HG03520 (cell line): ENCODE results near the gene LSAMP.

Experiments
- ATAC-seq: cut with Tn5 transposase; IDR thresholded peaks from one replicate; pipeline ENCODE4 v1.9.1; 2021; ENCODE audit warnings: mild to moderate bottlenecking, moderate library complexity; ENCODE audit not compliant: unreplicated experiment

LSAMP gene

GRCh38 chr3:115982629-115983028, 462.7 kb downstream of the LSAMP start:
- peak; percentile 51 for ATAC-seq

DNA sequence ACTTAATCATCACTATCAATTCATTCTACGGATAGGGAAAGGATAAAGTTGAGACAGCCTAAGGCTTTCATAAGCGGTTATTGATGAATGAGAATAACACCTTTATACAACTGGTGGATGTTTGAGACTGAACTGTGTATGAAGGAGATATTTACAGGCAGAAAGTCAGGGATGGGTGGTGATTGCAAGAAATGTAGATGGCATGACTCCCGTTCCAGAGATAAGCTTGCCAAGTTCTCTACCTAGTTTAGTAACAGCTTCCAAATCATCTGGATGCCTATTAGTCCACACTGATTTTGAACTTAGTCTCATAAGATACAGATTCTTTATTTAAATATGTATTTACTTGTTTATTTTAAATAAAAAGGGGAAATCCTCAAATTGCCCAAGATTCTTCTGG, 463.2 kb downstream of the LSAMP start:
- no peak for ATAC-seq

- ATAC-seq, result peak; percentile 42
Observed at GRCh38 chr3:115980709-115981108, 464.6 kb downstream of the LSAMP start.

GRCh38 chr3:115977866-115978265, 467.4 kb downstream of the LSAMP start:
- no peak for ATAC-seq

- ATAC-seq, result no peak
Observed at GRCh38 chr3:115975796-115976195, 469.5 kb downstream of the LSAMP start.

DNA sequence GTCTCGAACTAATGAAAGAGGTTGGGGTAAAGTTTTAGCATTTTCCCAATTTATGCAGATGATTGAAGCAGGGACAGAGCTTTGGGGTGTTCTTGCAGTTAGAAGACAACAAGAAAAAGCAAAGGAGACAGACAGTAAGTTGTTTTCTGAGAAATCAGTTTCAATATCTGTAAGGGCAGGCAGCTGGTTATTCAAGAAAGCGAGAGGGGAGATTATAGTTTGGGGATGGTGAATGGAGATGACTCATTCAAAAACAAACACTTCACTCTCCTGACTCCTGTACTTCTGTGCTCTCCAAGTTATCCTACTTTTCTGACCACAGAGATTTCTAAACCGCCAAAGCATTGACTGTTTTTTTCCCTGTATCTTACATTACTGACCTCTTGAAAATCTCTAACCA, 469.9 kb downstream of the LSAMP start:
- no peak for ATAC-seq

DNA sequence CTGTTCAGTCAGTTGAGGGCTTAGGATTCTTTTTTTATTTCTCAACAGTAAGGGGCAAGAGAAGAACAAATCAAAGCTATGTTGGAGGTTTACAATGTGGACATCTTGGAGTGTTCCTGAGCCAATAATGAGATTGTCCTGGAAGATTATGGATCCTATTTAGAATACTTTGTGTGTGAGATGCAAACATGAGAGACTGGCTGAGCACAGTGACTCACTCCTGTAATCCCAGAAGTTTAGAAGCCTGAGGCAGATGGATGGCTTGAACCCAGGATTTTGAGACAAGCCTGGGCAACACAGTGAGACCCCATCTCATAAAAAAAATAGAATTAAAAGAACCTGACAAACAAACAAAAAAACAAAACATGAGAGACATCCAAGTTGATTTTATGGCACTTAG, 470.3 kb downstream of the LSAMP start:
- no peak for ATAC-seq

- ATAC-seq, result no peak
Observed at GRCh38 chr3:115968871-115969270, 476.4 kb downstream of the LSAMP start.

DNA sequence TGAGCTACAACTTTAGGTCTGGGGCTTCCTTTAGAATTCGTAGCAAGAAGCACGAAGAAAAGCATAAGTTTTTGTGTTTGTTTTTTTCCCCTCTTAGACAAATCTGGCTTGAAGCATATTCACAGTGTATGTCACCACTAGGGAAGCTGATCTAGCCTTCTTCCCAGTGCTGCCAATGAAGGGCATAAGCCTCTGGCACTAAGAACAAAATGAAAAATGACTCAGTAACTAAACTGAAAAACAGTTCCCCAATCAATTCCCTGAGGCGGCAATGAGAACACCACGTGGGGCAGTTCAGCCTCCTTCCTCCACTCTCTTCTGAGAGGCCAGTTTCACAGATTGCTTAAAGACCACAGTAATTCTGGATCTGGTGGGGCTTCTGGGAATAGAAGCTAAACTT, 483.9 kb downstream of the LSAMP start:
- ATAC-seq, result no peak

DNA sequence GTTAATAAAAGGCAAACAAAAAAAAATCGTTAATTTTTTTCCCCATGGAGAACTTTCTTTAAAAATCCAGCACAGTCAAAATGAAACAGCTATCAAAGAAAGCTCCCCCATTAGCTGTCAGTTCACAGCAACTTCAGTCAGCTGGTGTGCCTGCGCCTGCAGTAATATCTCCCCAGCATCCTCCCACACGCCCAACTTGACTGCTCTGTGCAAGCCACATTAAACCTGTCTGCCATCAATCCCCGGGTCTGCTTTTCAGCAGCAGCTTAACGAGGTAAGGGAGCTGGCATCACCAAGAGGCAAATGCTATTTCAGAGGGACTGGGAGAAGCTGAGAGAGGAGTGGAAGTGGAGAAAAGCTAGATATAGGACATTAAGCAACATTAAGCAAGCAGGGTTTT, 484.5 kb downstream of the LSAMP start:
- ATAC-seq, result peak; percentile 90

GRCh38 chr3:115958526-115958925, 486.8 kb downstream of the LSAMP start:
- ATAC-seq, result no peak

GRCh38 chr3:115947325-115947724, 498.0 kb downstream of the LSAMP start:
- no peak for ATAC-seq

GRCh38 chr3:115943579-115943978, 501.7 kb downstream of the LSAMP start:
- ATAC-seq, result peak; percentile 76

GRCh38 chr3:115937054-115937453, 508.2 kb downstream of the LSAMP start:
- ATAC-seq, result no peak

- ATAC-seq, result peak; percentile 54
Observed at GRCh38 chr3:115932807-115933206, 512.5 kb downstream of the LSAMP start.

DNA sequence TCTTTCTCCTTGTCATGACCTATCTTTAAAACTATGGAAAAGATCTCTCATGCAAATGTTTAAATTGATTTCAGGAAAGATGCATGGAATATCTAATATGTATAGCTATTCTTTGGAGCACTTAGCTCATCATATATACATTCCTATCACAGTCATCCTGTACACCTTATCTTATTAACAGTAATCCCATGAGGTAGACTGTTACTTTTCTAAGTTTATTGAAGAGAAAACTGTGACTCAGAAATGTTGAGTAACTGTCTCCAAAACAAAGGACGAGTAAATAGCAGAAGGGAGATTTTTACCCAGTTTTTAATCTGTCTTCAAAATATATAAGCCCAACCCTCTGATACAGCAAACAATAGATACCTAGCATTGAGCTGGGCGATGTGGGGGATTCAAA, 513.7 kb downstream of the LSAMP start:
- no peak for ATAC-seq

- ATAC-seq, result no peak
Observed at GRCh38 chr3:115930922-115931321, 514.4 kb downstream of the LSAMP start.

DNA sequence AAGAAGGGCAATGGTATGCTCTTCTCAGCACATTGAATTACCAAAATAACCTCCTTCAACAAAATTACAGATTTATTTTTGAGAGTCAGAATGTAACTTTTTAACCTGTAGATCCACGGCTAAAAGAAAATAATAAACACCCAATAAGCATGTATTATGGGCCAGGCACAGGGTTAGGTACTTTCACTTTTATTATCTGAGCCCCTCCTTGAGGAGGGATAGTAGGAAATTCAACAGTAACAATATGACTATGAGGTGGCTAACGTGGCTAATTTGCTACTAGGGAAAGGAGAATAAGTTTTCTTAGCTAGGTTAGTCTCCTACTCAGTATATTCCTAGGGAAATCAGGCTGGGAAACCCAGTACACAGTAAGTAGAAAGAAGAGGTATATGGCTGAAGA, 515.1 kb downstream of the LSAMP start:
- peak; percentile 33 for ATAC-seq

DNA sequence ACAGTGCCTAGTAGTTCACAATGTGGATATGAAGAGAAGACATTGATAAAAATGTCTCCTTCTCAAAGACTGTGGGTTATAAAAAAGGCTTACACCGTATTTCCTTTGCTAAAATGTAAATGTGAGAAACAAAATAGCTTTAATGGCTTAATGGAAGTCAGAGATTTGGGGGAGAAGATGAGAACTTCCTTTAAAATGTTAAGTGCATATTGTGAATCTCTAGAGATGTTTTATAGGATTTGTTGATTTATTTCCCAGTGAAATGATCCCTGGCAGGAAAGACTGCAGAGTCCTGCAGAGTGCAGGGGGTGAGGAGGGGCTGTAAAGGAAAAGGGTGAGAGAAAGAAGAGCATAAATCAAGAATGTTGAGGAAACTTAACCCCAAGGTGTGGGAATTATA, 516.9 kb downstream of the LSAMP start:
- no peak for ATAC-seq

DNA sequence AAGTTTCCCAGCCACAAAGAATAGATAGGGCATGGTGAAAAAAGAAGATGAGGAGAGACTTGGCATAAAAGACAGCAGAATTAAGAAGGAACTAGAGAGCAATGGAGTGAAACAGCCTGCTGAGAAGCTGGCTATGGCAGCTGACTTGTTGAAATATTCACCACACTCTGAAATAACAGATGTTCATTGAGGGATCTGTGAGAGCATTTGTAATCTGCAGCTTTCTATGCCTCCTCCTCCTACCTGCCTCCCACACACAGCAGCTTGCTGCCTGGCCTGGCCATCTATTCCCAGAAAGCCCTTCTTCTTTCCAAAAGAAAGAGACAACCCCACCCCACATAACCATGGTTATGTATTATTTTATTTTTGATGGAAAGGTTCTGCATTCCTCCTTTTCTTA, 518.1 kb downstream of the LSAMP start:
- no peak for ATAC-seq

DNA sequence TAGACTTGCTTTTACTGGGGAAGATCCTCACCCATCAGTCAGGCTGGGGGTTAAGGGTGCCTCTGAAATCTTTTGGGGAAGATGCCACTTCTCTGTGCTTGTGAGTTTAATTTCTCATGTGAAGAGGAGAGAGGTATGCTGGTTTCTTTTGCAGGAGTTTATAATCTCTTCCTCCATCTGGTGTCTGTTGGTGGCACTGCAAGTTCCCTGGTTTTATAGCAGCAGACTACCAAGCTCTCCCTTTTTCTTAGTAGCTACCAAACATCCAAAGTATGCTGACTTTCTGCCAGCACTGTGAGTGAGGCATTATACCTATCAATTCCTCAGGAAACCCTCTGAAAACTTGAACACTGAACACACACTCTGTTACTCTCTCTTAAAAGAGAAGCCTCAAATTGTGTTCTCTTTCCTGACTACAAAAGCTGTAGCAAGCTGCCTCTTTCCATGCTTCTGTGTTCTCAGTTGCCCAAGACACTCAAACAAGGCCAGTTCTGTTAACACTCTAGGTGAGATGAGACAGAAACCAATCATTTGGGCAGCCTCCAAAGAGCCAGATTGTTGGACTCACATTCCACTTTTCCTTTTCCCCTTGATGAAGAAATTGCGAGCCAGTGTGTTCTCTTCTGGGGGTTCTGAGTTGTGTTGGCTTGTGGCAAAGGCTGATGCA, 522.5 kb downstream of the LSAMP start:
- ATAC-seq, result peak; percentile 59

GRCh38 chr3:115921711-115922110, 523.6 kb downstream of the LSAMP start:
- no peak for ATAC-seq

DNA sequence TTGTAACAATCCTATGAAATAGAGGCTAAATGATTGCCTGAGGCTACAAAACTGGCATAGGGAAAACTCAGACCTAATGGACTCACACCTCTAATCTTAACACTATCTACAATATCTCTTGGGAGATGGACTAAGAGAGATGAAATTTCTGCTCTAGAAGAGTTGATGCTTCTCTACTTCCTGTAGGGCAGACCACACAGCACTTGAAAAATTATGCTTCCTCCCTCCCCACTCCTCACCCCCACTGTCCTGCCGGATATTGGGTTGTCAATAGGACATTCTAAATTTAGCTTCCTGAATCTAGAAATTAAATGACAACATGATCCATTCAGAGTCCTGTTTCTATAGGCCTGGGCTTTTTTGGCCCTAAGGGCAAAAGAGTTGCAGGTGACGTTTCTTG, 526.4 kb downstream of the LSAMP start:
- no peak for ATAC-seq
